Measurements from ENCODE around the gene CCDC179.

The CCDC179 gene

GRCh38 chr11:22860241-22860640, at the start of gene CCDC179:
TSS of gene CCDC179 (minus strand) at chr11:22860474. CDS start at chr11:22860421, 53 bp downstream.
- no peak for DNase-seq

- no peak for DNase-seq
These were observed 43.5 kb upstream of the CCDC179 start for GRCh38 chr11:22903782-22904181.

- no peak for DNase-seq
These were observed 41.3 kb upstream of the CCDC179 start for GRCh38 chr11:22901603-22902002.

GRCh38 chr11:22900764-22901486, 40.7 kb upstream of the CCDC179 start:
- DNase-seq, result no peak

- no peak for DNase-seq
These were observed 37.8 kb upstream of the CCDC179 start for GRCh38 chr11:22898036-22898435.

GRCh38 chr11:22890227-22890626, 30.0 kb upstream of the CCDC179 start:
- DNase-seq, result no peak

- no peak for DNase-seq
These were observed 23.9 kb upstream of the CCDC179 start for GRCh38 chr11:22884217-22884616.

- no peak for DNase-seq
These were observed 19.4 kb upstream of the CCDC179 start for GRCh38 chr11:22879630-22880029.

GRCh38 chr11:22878604-22879003, 18.3 kb upstream of the CCDC179 start:
- DNase-seq, result no peak

- DNase-seq, result no peak
These were observed 17.8 kb upstream of the CCDC179 start for GRCh38 chr11:22878039-22878438.

GRCh38 chr11:22875869-22876473, 15.7 kb upstream of the CCDC179 start:
- peak; percentile 80 for DNase-seq

- no peak for DNase-seq
These were observed 9.1 kb upstream of the CCDC179 start for GRCh38 chr11:22869325-22869724.

GRCh38 chr11:22859756-22860155, 518 bp downstream of the CCDC179 start:
- no peak for DNase-seq

GRCh38 chr11:22851477-22851876, 8.8 kb downstream of the CCDC179 start:
- no peak for DNase-seq

- no peak for DNase-seq
These were observed 13.5 kb downstream of the CCDC179 start for GRCh38 chr11:22846726-22847125.

GRCh38 chr11:22832315-22833015, 27.8 kb downstream of the CCDC179 start:
- DNase-seq, result no peak

- no peak for DNase-seq
These were observed 30.2 kb downstream of the CCDC179 start for GRCh38 chr11:22830082-22830414.

GRCh38 chr11:22829231-22830081, 30.8 kb downstream of the CCDC179 start, which contains the start of gene SVIP:
TSS of gene SVIP (minus strand) at chr11:22829801. CDS start at chr11:22829748, 53 bp downstream.
- DNase-seq, result peak; percentile 94

GRCh38 chr11:22828373-22828772, 31.9 kb downstream of the CCDC179 start:
- peak; percentile 26 for DNase-seq

GRCh38 chr11:22822203-22822602, 38.1 kb downstream of the CCDC179 start:
- no peak for DNase-seq

GRCh38 chr11:22809893-22810292, 50.4 kb downstream of the CCDC179 start:
- DNase-seq, result no peak

GRCh38 chr11:22808571-22809197, 51.6 kb downstream of the CCDC179 start:
- peak; percentile 73 for DNase-seq
